HG03439 (cell line): Measurements from ENCODE around the gene ABTB2.

Source experiments
- ATAC-seq: cut with Tn5 transposase; IDR thresholded peaks from one replicate; pipeline ENCODE4 v1.9.1; 2021; ENCODE audit warnings: mild to moderate bottlenecking, moderate library complexity; ENCODE audit not compliant: unreplicated experiment

Gene ABTB2

DNA sequence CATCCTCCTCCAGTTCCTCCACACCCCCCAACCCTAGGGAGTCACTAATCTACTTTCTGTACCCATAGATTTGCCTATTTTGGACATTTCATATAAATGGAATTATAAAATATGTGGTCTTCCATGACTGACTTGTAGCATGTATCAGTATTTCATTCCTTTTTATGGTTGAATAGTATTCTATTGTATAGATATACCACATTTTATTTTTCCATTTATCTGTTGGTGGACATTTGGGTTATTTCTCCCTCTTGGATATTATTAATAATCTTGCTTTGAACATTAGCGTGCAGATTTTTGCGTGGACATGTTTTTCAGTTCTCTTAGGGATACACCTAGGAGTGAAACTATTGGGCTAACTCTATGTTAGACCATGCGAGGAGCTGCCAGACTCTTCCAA is 229.0 kb downstream of the ABTB2 start:
- ATAC-seq: no peak

DNA sequence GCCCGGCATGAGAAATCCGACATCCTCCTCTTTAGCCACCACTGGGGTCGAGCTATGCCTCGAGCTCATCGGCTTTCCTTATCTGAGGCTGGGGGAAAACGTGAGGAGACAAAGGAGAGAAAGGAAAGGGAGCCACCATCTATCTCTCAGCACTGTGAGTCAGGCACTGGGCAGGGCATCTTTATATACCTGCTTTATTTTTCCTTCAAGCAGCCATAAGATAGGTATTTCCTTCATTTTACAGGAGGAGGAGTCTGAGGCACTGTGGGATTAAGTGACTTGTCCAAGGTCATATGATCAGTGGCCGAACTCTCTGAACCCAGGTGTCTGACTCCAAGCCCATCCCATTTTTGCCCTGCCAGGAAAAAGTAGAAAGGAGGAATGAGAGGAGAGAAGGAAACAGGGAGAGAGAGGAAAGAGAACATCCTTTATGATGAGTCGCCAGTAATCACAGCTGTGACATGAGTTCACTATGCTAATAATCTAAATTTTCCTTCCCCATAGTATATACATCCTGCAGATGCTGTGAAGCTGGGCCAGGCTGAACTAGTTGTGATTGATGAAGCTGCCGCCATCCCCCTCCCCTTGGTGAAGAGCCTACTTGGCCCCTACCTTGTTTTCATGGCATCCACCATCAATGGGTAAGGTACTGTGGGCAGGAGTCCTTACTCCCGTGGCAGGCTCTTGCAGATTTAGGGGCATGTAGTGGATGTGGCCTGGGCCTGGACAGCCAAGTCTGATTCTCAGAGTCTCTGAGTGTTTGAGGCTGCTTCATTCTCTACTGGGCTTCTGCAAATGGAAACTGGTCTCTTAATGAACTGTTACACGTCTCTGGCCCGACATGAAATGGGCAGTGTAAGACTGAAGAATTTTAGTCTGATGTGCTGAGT is 230.6 kb downstream of the ABTB2 start:
- ATAC-seq: no peak

GRCh38 chr11:34124885-34125668 is 232.7 kb downstream of the ABTB2 start:
- no peak for ATAC-seq

DNA sequence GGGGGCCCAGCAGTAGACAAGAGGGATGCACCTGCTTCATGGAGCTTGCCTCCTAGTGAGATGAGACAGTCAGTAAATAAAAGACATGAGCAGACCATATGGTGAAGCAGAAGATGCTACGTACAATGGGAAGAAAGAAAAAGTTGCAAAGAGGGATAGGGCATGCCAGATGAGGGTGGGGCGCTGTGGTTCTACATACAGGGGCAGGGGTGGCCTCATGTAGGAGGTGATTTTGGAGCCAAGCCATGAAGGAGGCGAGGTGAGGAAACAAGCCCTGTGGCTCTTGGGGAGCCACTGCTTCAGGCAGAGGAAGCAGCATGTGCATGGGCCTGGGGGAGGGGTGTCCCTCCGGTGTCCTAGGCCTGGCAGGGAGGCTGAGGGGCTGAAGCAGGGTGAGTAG is 237.2 kb downstream of the ABTB2 start:
- ATAC-seq: no peak

DNA sequence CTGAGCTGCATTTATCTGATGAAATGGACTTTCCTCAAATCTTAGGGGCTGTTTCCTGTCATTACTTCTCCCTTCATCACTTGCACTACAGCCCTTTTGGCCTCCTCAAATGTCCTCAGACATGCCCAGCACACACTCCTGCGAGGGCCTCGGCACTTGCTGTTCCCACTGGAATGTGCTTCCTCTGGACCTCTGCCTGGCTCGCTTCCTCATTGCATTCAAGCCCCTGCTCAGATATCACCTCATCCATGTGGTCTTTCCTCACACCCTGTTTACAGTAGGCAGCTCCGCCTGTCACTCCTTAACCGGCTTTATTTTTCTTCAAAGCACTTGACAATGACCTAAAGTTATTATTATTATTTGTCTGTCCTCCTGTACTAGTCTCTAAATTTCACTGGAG is 243.3 kb downstream of the ABTB2 start:
- ATAC-seq: no peak

GRCh38 chr11:34114014-34114413 is 243.8 kb downstream of the ABTB2 start:
- no peak for ATAC-seq

DNA sequence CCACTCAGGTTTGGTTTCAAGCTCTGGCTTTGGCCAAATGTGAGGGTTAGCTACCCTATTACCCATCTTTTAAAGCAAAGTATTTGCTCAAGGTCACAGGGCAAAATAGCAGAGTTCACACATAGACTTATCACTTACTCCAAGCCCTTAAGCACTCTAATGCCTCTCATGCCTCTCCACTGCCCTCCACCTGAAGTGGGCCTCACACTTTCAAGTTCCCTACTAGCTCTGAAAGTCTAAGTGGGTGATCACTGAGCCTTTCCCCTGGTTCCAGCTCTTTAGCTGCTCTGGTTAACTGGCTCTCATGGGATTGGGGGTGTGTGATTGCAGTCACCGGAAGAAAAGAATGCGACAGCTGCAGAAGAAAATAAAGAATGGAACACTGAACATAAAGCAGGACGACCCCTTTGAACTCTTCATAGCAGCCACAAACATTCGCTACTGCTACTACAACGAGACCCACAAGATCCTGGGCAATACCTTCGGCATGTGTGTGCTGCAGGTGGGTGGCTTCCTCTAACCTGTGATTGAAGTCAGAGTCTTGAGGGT is 246.0 kb downstream of the ABTB2 start:
- ATAC-seq: no peak

DNA sequence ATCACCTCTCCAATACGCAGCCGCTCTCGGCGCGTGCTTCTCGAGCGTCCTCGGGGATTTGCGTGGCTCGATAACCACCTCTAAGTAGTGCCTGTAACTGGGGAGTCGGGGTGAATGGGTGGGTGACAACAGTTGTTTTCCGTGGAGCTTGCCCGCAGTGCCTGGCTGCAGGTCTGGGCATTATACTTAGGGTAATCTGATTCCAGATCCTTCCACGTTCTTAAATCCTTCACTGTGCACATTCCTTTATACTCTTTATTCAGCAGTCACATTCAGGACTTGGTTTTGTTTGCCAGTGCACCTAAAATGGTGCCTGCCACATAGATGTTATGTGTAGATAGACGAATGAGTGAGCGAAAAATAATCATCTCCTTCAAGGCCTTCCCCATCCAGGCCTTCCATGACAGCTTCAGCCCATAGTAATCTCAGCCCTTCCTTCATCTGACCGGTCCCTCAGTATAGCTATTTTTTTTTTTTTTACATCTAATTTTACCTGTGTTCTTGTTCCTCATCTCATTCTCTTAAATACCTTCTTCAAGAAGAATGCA is 251.8 kb downstream of the ABTB2 start:
- ATAC-seq: no peak

DNA sequence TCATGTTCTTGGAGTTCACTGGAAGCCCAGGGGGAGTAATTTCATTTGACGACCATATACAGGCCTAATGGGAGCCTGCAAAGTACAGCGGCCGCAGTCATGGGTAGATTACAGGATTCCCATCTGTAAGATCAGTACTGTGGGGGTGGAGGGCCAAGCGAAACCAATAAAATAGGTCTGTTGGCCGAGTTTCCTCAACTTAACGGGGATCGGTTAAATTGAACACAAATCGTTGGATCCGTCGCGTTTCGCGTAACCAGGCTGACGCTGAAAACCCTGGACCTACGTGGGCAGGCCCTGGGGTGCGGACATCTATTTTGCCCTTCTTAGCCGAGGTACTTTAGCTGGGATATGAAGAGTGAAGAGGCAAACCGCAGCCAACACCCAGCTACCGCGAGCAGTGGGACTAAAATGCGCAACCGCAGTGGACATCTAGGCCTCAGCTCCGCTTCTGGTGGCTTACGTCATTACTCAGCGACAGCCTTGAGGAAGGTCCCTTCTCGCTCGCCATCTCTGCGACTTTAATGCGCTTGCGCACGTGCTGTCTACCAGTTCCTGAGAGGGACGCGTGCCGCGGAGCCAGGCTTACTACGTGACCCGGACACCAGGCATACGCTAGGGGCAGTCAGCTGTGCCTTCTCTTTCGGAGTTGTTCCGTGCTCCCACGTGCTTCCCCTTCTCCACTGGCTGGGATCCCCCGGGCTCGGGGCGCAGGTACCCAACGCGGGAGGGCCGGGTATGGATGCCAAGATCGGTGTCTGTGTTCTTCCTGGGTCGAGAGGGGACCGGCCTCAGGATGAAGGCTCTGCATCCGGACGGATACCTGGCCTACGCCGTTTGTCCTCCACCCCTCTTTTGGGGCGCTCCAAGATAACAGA is 252.5 kb downstream of the ABTB2 start, which contains the start of gene NAT10:
Gene NAT10 (plus strand): TSS at position 551 of the 878 bp plus-strand sequence. CDS start 2,597 bp downstream, outside the sequence.
- peak; percentile 89 for ATAC-seq

GRCh38 chr11:34104680-34105078 is 253.1 kb downstream of the ABTB2 start:
- ATAC-seq: no peak
